ENCODE data around the gene SZT2.

SZT2 gene

DNA sequence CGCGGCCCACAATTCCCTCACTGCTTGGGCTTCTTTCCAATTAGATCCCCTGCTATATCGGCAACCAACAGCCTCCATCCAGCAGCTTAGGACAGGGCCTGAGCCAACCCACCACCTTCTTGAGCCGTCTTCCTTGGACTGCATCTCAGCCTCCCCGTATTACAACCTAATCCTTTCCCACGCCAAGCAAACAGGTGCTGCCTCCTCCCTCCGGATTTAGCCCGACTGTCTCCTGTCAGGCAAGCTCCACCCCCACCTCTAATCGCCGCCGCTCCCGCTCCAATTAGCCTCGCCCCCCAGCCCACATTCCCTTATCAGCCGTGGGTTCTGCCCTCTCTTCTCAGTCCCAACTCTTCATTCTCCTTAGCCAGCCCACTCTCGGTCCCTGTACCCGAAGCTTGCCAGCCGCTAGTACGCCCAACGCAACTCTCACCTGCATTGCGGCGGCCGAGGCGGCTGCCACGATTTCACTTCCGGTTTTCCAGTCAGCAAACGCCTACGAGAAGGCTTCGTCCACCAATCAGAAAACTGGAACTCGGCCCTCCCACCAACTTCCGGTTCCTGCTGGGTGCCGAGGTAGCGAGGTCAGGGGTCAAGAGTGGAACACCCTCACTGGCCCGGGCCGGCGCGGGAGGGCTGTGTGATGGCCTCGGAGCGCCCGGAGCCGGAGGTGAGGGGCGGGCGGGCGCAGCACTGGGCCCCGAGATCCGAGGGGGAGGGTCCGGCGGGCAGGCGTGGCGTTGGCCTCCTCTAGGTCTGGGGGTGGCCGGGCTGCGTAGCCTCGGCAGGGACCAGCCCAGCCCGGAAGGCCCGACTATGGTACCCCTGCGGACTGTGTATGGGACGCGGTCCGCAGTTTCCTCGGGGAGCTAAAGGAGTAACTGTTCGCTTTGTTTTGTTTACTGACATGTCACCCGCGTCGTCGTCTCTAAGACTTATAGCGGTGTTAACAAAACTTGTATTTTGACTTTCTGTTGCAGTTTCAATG lies at the start of gene SZT2, which contains the start of gene MED8:
Gene SZT2 (plus strand): TSS at position 574 of the 988 bp plus-strand sequence. CDS start 70 bp downstream, at position 644.
Gene MED8 (minus strand): TSS at position 475 of the 988 bp plus-strand sequence. CDS start 36 bp downstream, at position 439.
- DNase-seq (ENCODE audit: low read depth), result peak; percentile 55

- DNase-seq (ENCODE audit: low read depth), result no peak
Measured at GRCh38 chr1:43340559-43340958, 49.1 kb upstream of the SZT2 start.

DNA sequence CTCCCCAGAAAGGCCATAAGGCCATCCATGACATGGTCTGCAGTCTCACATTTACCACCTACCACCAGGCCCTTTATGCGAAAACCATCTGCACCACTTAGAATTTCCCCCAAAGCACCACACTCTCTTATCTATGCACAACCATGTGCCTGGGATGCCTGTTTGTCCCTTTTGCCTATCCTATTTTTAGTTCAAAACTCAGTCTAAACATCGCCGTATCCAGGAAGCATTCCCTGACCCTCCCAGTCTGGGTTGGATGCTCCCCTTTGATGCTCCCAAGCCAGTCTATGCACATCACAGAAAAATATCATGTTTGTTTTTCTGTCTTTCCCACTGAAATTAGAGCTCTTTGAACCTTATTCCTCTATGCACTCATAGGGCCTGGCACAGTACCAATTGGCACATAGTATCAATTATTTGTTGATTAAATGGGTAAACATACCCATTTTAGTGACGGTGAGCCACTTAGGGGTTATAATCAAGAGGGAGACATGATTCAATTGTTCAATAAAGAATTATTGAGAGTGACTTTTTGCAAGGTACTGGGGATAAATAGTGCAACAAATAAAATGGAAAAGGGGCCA lies 45.3 kb upstream of the SZT2 start:
- no peak for DNase-seq (ENCODE audit: low read depth)

DNA sequence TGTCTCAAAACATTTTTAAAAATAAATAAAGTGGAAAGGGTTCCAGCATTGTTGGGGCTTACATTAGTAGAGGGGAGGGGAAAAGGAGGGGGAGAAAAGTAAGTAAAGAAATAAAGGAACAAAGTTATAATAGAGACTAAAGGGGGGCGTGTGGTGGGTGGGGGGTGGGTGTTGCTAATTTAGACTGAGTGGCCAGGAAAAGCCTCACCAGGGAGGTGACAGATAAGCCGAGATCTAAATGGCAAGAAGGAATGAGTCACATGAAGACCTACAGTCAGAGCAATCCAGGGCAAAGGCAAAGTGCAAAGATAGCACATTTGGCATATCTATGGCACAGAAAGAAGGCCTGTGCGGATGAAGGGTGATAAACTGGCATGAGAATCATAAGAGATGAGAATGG lies 44.6 kb upstream of the SZT2 start:
- DNase-seq (ENCODE audit: low read depth), result no peak

DNA sequence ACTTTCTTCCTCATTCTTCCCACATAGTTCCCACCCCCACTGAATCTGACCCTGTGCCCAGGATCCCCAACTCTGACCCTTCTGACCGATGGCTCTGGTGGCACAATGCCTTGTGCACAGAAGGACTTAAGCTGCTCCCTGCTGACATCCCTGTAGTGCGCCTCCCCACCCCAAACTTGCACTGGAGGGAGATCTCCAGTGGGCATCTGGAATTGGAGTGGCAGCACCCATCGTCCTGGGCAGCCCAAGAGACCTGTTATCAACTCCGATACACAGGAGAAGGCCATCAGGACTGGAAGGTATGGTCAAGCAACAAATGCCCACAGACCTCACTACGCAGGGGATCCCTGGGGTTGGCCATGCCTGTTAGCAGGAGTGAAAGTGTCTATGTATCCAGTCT lies 43.1 kb upstream of the SZT2 start:
- no peak for DNase-seq (ENCODE audit: low read depth)

DNA sequence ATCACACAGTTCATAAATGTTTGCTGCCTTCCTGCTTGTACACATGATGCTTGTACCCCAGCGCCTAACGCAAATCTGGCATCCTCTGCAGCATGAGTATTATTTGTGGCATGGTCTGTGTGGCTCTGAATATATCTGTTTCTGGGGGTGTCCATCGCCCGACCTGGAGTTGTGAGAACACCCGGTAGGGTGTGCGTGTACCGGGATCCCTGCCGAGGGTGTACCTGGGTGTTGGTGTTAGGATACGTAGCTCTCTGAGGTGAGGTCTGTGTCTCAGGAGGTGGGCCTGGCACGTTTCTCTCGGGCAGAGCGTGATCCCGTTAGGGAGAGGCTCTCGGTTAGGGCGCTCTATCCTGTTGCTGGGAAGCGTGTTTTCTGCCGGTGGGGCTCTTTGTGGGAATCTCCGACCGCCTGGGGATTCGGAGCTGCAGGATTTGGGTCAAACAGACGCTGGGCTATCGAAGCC lies 41.3 kb upstream of the SZT2 start:
- no peak for DNase-seq (ENCODE audit: low read depth)

DNA sequence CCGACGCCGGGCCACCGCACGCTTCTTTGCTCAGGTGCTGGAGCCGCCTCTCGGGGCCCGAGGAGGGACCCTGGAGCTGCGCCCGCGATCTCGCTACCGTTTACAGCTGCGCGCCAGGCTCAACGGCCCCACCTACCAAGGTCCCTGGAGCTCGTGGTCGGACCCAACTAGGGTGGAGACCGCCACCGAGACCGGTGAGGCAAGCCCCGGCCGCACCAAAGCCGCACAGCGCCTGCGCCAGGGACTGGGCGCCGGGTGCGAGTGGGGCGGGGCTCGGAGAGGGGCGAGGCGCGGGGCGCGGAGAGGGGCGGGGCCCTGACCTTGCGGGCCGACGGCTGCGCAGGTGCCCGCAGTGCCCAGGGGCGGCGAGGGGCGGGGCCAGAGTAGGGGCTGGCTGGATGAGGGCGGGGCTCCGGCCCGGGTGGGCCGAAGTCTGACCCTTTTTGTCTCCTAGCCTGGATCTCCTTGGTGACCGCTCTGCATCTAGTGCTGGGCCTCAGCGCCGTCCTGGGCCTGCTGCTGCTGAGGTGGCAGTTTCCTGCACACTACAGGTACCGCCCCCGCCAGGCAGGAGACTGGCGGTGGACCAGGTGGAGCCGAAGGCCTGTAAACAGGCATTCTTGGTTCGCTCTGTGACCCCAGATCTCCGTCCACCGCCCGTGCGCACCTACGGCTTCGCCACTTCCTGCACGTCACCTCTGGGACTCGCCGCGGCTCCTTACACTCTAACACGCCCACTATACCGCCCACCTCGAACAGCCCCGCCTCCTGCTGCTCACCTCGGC lies 40.7 kb upstream of the SZT2 start:
- no peak for DNase-seq (ENCODE audit: low read depth)

DNA sequence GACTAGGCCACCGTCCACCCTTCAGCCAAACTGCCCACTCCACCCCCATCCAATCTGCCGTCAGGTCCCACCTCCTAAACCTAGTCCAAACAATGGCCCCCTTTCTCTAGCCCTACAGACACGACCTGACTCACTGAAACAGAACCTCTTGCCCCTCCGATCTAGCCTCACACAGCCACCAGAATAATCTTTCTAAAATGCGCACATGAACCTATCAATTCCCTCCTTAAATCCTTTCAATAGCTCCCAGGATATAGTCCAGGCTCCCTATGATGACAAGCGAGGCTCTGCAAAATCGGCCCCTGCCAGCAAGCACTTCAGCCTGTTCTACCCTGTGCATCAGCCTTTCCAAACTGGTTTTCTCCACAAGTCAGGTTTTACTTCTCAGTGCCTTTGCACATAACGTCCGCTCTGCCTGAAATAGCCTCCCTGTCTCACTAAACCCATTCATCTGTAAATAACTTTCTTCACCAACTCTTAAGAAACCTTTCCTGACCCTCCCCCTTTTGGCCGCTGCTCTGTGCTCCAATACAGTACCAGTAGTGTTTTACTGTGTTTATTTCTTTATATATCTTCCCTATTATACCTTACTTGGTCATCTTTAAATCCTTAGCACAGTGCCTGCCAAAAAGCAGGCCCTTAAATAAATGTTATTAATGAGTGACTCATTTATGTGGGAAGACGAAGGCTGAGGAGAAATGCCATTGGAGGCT lies 39.9 kb upstream of the SZT2 start:
- DNase-seq (ENCODE audit: low read depth), result no peak

- no peak for DNase-seq (ENCODE audit: low read depth)
Measured at GRCh38 chr1:43350976-43351375, 38.7 kb upstream of the SZT2 start.

DNA sequence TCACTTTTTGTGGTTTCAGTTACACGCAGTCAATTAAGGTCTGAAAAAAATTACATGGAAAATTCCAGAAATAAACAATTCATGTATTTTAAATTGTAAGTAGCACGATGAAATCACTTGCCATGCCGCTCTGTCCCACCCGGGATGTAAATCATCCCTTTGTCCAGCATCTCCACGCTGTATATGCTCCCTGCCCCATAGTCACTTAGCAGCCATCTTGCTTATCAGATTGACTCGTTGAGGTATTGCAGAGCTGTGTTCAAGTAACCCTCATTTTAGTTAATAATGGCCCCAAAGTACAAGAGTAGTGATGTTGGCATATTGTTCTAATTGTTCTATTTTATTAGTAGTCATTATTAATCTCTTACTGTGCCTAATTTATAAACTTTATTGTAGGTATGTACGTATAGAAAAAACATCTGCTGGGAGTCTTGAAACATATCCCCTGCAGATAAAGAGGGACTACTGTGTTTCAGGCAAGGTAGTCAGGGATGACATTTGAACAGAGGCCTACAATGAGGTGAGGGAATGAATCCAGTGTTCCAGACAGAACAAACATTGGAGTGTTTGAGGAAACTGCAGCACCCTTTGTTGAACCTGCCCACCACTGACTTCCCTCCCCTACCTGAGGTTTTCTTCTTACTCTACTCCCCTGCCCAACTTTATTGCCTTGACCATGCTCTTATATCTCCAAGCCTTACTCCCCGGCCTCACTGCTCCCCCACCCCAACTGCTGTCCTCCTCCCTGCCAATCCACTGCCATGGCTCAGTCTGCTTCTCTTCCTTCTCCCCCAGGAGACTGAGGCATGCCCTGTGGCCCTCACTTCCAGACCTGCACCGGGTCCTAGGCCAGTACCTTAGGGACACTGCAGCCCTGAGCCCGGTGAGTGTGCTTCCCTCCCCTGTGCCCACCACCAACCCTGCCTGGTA lies 38.0 kb upstream of the SZT2 start:
- DNase-seq (ENCODE audit: low read depth), result no peak

DNA sequence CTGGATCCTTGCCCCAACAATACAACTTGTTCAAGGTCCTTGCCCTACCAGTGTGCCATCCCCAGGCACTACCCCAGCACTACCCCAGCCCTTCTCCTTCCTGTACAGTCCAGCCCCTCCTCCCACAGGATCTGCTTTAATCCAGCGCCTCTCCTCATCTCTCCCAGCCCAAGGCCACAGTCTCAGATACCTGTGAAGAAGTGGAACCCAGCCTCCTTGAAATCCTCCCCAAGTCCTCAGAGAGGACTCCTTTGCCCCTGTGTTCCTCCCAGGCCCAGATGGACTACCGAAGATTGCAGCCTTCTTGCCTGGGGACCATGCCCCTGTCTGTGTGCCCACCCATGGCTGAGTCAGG lies 37.4 kb upstream of the SZT2 start:
- DNase-seq (ENCODE audit: low read depth), result no peak

- no peak for DNase-seq (ENCODE audit: low read depth)
Measured at GRCh38 chr1:43352881-43353280, 36.8 kb upstream of the SZT2 start.

DNA sequence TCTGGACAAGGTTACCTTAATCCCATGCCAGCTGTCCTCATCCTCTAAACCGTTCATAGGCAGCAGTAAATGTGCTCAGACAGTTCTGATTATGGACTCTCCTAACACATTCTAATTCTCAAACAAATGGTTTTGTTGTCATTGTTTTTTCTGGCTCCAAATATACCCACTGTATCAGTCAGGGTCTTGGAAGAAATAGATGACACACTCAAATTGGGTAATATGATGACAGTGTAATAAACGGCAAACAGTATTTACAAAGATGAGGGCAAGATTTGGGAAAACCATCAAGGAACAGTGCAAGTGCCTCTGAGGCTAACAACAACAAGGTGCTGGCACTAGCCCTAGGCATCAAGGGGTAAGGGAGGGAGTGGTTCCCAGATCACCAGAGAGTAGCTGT lies 35.2 kb upstream of the SZT2 start:
- DNase-seq (ENCODE audit: low read depth), result no peak

GRCh38 chr1:43354936-43355335 lies 34.8 kb upstream of the SZT2 start:
- no peak for DNase-seq (ENCODE audit: low read depth)

GRCh38 chr1:43357251-43357650 lies 32.4 kb upstream of the SZT2 start:
- no peak for DNase-seq (ENCODE audit: low read depth)

GRCh38 chr1:43358121-43358745 lies 31.5 kb upstream of the SZT2 start:
- no peak for DNase-seq (ENCODE audit: low read depth)

GRCh38 chr1:43358746-43359693 lies 30.7 kb upstream of the SZT2 start, which contains the start of gene CDC20:
CDC20 (plus strand) TSS chr1:43358981; CDS start chr1:43359216, 235 bp downstream.
- peak; percentile 76 for DNase-seq (ENCODE audit: low read depth)

DNA sequence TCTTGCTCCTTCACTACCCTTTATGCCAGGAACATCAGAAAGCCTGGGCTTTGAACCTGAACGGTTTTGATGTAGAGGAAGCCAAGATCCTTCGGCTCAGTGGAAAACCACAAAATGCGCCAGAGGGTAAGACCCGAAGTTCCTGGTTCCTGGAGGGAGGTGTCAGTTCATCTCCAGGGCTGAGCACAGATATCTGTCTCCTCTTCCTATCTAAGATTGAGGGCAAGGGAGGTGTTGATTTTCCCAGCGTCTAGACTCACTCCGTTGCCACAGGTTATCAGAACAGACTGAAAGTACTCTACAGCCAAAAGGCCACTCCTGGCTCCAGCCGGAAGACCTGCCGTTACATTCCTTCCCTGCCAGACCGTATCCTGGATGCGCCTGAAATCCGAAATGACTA lies 30.0 kb upstream of the SZT2 start:
- no peak for DNase-seq (ENCODE audit: low read depth)

DNA sequence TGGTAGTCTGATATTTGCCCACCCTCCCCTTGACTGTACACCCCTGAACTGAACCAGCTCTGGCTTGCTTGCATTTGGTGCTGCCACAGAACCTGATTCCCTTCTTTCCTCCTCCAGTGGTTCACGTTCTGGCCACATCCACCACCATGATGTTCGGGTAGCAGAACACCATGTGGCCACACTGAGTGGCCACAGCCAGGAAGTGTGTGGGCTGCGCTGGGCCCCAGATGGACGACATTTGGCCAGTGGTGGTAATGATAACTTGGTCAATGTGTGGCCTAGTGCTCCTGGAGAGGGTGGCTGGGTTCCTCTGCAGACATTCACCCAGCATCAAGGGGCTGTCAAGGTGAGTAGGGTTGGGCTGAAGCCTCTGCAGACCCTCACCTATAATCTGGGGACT lies 29.1 kb upstream of the SZT2 start:
- DNase-seq (ENCODE audit: low read depth), result no peak

Measured in non-pigmented ciliary epithelial cell (primary cell).